ENCODE results near the gene ZNF689. TPM values are rescaled to one million over a fixed set of nuclear protein-coding genes. Genes with fewer than 3 reads are reported as not detected.

ZNF689 gene
- total RNA-seq, 1 experiment from 2014 or later = 11.7 TPM

DNA sequence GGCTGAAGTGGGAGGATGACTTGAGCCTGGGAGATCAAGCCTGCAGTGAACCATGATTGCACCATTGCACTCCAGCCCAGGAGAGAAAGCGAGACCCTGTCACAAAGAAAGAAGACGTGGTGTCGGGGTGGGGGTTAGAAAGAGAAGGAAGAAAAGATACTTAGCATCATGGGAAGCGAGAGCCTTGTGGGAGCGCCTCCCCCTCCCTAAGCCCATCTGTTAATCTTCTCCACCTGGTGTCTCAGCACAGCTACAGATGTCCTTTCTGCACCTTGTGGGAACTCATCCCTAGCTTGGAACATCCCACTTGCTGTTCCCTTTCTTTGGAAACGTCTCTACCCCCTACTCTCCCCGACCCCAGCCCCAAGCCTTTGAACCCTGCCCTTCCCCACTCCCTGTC is 44.7 kb downstream of the ZNF689 start:
- Mint-ChIP-seq H3K4me1 (ENCODE audit: low read depth, unreplicated experiment) (no peaks in the 10 kb centered on the region), H3K27me3 (ENCODE audit: insufficient read depth, unreplicated experiment) (no peaks in the 10 kb centered on the region), H3K4me3 (ENCODE audit: unreplicated experiment) (no peak overlapping the region), H3K9me3 (ENCODE audit: unreplicated experiment) (no peaks in the 10 kb centered on the region), H3K27ac (ENCODE audit: unreplicated experiment) (no peak overlapping the region), H3K36me3 (ENCODE audit: insufficient read depth, unreplicated experiment) (peaks cover 7% of the 10 kb centered on the region)
- H3K4me1 ChIP-seq = no peaks in the 10 kb centered on the region
- no TSS peak for BruUV-seq (replicated peaks)
- no peak for TF ChIP-seq CTCF (IDR thresholded peaks at IDR 0.05; ENCODE audit: insufficient read depth in 1 of 2, low read depth in 1 of 2, low read length in 1 of 2, severe bottlenecking in 1 of 2, unreplicated experiment in 1 of 2)
- H3K4me3 ChIP-seq (ENCODE audit: low read depth, low read length) = no peak overlapping the region
- no peaks in the 10 kb centered on the region for H3K27me3 ChIP-seq (replicated peaks; ENCODE audit: control insufficient read depth, insufficient read depth, low read length)
- intact Hi-C loops (cut with micrococcal nuclease; ENCODE audit: unreplicated experiment) = no loop called here
- no peaks in the 10 kb centered on the region for H3K36me3 ChIP-seq (ENCODE audit: control insufficient read depth, insufficient read depth, low read length)
- no peaks in the 10 kb centered on the region for H3K9me3 ChIP-seq
- DNase-seq = no peak
- ChIA-PET CTCF (interaction anchor here (0.6 kb wide), 1 partner anchor 29 kb away, joined by 6 read pairs; no protein-coding TSS in a partner anchor), POLR2A (no interaction called here)

GRCh38 chr16:30562021-30562420 is 48.2 kb downstream of the ZNF689 start:
- intact Hi-C loops (cut with micrococcal nuclease; ENCODE audit: unreplicated experiment) = no loop called here
- Mint-ChIP-seq H3K9me3 (ENCODE audit: unreplicated experiment) (no peaks in the 10 kb centered on the region), H3K36me3 (ENCODE audit: insufficient read depth, unreplicated experiment) (peaks cover 7% of the 10 kb centered on the region), H3K27me3 (ENCODE audit: insufficient read depth, unreplicated experiment) (no peaks in the 10 kb centered on the region), H3K27ac (ENCODE audit: unreplicated experiment) (no peak overlapping the region), H3K4me1 (ENCODE audit: low read depth, unreplicated experiment) (no peaks in the 10 kb centered on the region), H3K4me3 (ENCODE audit: unreplicated experiment) (no peak overlapping the region)
- CTCF ChIA-PET = no interaction called here
- POLR2A ChIA-PET = interaction anchor here (0.6 kb wide), 1 partner anchor 29 kb away, joined by 3 read pairs; no protein-coding TSS in a partner anchor
- no peak overlapping the region for H3K4me3 ChIP-seq (ENCODE audit: low read depth, low read length)
- H3K36me3 ChIP-seq (ENCODE audit: control insufficient read depth, insufficient read depth, low read length) = no peaks in the 10 kb centered on the region
- H3K9me3 ChIP-seq = no peaks in the 10 kb centered on the region
- peaks cover 5% of the 10 kb centered on the region; the same call in 1 of the 2 replicates for H3K4me1 ChIP-seq
- TF ChIP-seq CTCF (IDR thresholded peaks at IDR 0.05; ENCODE audit: insufficient read depth in 1 of 2, low read depth in 1 of 2, low read length in 1 of 2, severe bottlenecking in 1 of 2, unreplicated experiment in 1 of 2) = no peak
- H3K27me3 ChIP-seq (replicated peaks; ENCODE audit: control insufficient read depth, insufficient read depth, low read length) = no peaks in the 10 kb centered on the region
- no TSS peak for BruUV-seq (replicated peaks)
- no peak for DNase-seq

DNA sequence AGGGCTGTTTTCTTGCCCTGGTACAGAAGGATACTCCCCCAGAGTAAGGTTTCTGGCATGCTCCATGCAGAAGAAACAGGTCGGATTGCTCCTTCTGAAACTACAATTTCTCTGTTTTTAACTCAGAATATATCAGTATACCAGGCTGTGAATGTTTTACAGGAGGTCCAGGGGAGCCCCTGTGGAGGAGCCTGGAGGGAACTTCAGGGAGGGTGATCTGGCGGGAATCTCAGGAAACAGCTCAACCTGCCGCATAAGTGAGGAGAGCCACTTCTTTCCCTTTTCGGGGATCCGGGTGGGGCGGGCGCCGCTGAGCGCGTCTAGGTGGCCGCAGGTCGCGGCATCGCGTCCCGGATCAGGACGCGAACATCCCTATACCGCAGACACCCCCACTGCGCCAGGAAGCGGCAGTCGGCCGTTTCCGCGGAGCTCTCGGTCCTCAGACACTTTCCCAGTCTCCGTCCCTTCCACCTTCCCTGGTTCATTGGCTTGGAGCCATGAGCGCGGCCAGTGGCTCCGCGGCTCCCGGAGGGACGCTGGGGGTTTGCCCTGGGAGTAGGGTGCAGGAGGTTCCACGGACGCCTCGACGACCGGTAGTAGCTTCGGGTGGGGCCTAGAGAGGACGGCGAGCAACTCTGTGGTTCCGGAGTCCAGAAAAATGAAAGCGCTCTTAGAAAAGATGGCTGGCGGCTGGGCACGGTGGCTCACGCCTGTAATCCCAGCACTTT is 48.9 kb downstream of the ZNF689 start:
- POLR2A ChIA-PET = no interaction called here
- Histone ChIP-seq H3K9me3 (no peaks in the 10 kb centered on the region), H3K4me1 (peaks cover 5% of the 10 kb centered on the region; the same call in 1 of the 2 replicates), H3K36me3 (ENCODE audit: control insufficient read depth, insufficient read depth, low read length) (peaks cover under 1% of the 10 kb centered on the region), H3K4me3 (ENCODE audit: low read depth, low read length) (no peak overlapping the region), H3K27me3 (replicated peaks; ENCODE audit: control insufficient read depth, insufficient read depth, low read length) (no peaks in the 10 kb centered on the region)
- H3K9me3 Mint-ChIP-seq (ENCODE audit: unreplicated experiment) = no peaks in the 10 kb centered on the region
- no peak for TF ChIP-seq CTCF (IDR thresholded peaks at IDR 0.05; ENCODE audit: insufficient read depth in 1 of 2, low read depth in 1 of 2, low read length in 1 of 2, severe bottlenecking in 1 of 2, unreplicated experiment in 1 of 2)
- H3K27me3 Mint-ChIP-seq (ENCODE audit: insufficient read depth, unreplicated experiment) = no peaks in the 10 kb centered on the region
- no TSS peak for BruUV-seq (replicated peaks)
- H3K27ac Mint-ChIP-seq (ENCODE audit: unreplicated experiment) = no peak overlapping the region
- intact Hi-C loops (cut with micrococcal nuclease; ENCODE audit: unreplicated experiment) = no loop called here
- no peak overlapping the region for H3K4me3 Mint-ChIP-seq (ENCODE audit: unreplicated experiment)
- DNase-seq = no peak
- H3K4me1 Mint-ChIP-seq (ENCODE audit: low read depth, unreplicated experiment) = peaks cover 3% of the 10 kb centered on the region
- CTCF ChIA-PET = no interaction called here
- H3K36me3 Mint-ChIP-seq (ENCODE audit: insufficient read depth, unreplicated experiment) = peaks cover 4% of the 10 kb centered on the region

Data from Caco-2 (cell line).